NCI-H1694 (cell line): Measurements from ENCODE around the gene SPARCL1.
A peak's percentile ranks its signal among the peaks of the same experiment; 100 is the strongest.
"Not testable (repeated sequence)": the region's sequence is repeated elsewhere in the genome, so short reads cannot be mapped to it uniquely, and the experiment has no call there.

Experiments used
- DNase-seq: peaks from one replicate; lab custom pipeline; 2025; lab: John Stamatoyannopoulos, UW

The SPARCL1 gene

GRCh38 chr4:87500092-87500462 is 29.1 kb downstream of the SPARCL1 start:
- DNase-seq = no peak

GRCh38 chr4:87499403-87500091 is 29.6 kb downstream of the SPARCL1 start:
- DNase-seq = no peak

GRCh38 chr4:87498446-87498900 is 30.7 kb downstream of the SPARCL1 start:
- no peak for DNase-seq

GRCh38 chr4:87497578-87497977 is 31.6 kb downstream of the SPARCL1 start:
- no peak for DNase-seq

- DNase-seq = no peak
These were observed 32.0 kb downstream of the SPARCL1 start for GRCh38 chr4:87497159-87497558.

- no peak for DNase-seq
These were observed 36.1 kb downstream of the SPARCL1 start for GRCh38 chr4:87493115-87493514.

GRCh38 chr4:87491851-87492250 is 37.3 kb downstream of the SPARCL1 start:
- not testable (repeated sequence) for DNase-seq

- DNase-seq = no peak
These were observed 37.7 kb downstream of the SPARCL1 start for GRCh38 chr4:87491436-87491835.

- DNase-seq = no peak
These were observed 38.4 kb downstream of the SPARCL1 start for GRCh38 chr4:87490664-87491369.

- DNase-seq = no peak
These were observed 39.5 kb downstream of the SPARCL1 start for GRCh38 chr4:87489678-87490077.

- not testable (repeated sequence) for DNase-seq
These were observed 40.5 kb downstream of the SPARCL1 start for GRCh38 chr4:87488666-87489065.

- DNase-seq = not testable (repeated sequence)
These were observed 45.9 kb downstream of the SPARCL1 start for GRCh38 chr4:87483247-87483646.

GRCh38 chr4:87481377-87481776 is 47.8 kb downstream of the SPARCL1 start:
- no peak for DNase-seq

- DNase-seq = no peak
These were observed 50.4 kb downstream of the SPARCL1 start for GRCh38 chr4:87478732-87479250.

- no peak for DNase-seq
These were observed 52.2 kb downstream of the SPARCL1 start for GRCh38 chr4:87476934-87477333.

GRCh38 chr4:87469390-87469789 is 59.8 kb downstream of the SPARCL1 start:
- DNase-seq = no peak

GRCh38 chr4:87465739-87466366 is 63.3 kb downstream of the SPARCL1 start:
- peak; percentile 1 for DNase-seq

GRCh38 chr4:87462102-87462501 is 67.1 kb downstream of the SPARCL1 start:
- DNase-seq = no peak

GRCh38 chr4:87461281-87461700 is 67.9 kb downstream of the SPARCL1 start:
- no peak for DNase-seq

- no peak for DNase-seq
These were observed 70.3 kb downstream of the SPARCL1 start for GRCh38 chr4:87458913-87459312.

- DNase-seq = no peak
These were observed 77.6 kb downstream of the SPARCL1 start for GRCh38 chr4:87451537-87451936.

- DNase-seq = not testable (repeated sequence)
These were observed 82.8 kb downstream of the SPARCL1 start for GRCh38 chr4:87446375-87446774.

GRCh38 chr4:87445964-87446363 is 83.2 kb downstream of the SPARCL1 start:
- no peak for DNase-seq
